GM06990 (cell line): ENCODE data around the gene DTHD1.

ENCODE experiments used
- DNase-seq: peaks from one replicate; pipeline ENCODE4 v3.0.0-alpha.2; 2011; ENCODE audit not compliant: insufficient read length; ENCODE audit errors: extremely low read depth
- H3K27me3 ChIP-seq: replicated peaks from 2 replicates; pipeline ENCODE4 v1.6.0; 2011; ENCODE audit warnings: low read length; ENCODE audit not compliant: control insufficient read depth, insufficient read depth
- H3K36me3 ChIP-seq: 2 replicates; pipeline ENCODE4 v1.5.1; 2011; ENCODE audit warnings: low read length; ENCODE audit not compliant: control insufficient read depth, insufficient read depth
- H3K4me3 ChIP-seq: replicated peaks from 2 replicates; pipeline ENCODE4 v1.5.1; 2011; ENCODE audit warnings: low read depth, mild to moderate bottlenecking, control low read depth, low read length
- CTCF ChIP-seq: IDR thresholded peaks from 2 replicates; pipeline ENCODE4 v1.5.1; 2011; ENCODE audit warnings: low read length, control low read depth, mild to moderate bottlenecking, inconsistent platforms; ENCODE audit not compliant: insufficient read depth, poor library complexity, severe bottlenecking

DTHD1 gene

GRCh38 chr4:36281384-36282106, at the start of gene DTHD1:
DTHD1 (plus strand) TSS chr4:36281616; CDS start chr4:36281759, 143 bp downstream.
- no peaks in the 10 kb centered on the region for H3K36me3 ChIP-seq
- no peak for DNase-seq
- H3K27me3 ChIP-seq: no peaks in the 10 kb centered on the region
- no peak for TF ChIP-seq CTCF
- H3K4me3 ChIP-seq: no peak within 1 kb of the TSS

GRCh38 chr4:36233567-36234266, 47.7 kb upstream of the DTHD1 start:
- DNase-seq: no peak
- TF ChIP-seq CTCF: no peak
- H3K4me3 ChIP-seq: no peak overlapping the region
- H3K36me3 ChIP-seq: no peaks in the 10 kb centered on the region
- H3K27me3 ChIP-seq: no peaks in the 10 kb centered on the region

DNA sequence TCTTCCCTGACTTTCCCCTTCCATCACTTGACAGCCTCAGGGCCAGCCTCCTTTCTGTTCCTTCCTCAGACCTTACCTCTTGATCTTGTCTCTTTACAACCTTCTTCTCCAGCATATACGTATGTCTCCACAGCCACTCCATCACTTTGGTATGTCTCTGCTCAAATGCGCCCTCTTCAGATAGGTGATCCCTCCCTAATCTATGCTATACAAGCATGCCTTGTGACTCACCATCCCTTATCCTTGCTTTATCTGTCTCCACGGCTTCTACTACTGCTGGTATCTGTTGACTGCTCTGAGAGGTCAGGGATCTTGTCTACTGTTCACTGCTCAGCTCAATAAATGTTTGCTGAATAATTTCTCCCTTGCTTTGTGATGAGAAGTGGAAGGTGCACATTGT, 46.1 kb upstream of the DTHD1 start:
- no peak for TF ChIP-seq CTCF
- DNase-seq: no peak
- Histone ChIP-seq H3K36me3 (no peaks in the 10 kb centered on the region), H3K4me3 (no peak overlapping the region), H3K27me3 (no peaks in the 10 kb centered on the region)

DNA sequence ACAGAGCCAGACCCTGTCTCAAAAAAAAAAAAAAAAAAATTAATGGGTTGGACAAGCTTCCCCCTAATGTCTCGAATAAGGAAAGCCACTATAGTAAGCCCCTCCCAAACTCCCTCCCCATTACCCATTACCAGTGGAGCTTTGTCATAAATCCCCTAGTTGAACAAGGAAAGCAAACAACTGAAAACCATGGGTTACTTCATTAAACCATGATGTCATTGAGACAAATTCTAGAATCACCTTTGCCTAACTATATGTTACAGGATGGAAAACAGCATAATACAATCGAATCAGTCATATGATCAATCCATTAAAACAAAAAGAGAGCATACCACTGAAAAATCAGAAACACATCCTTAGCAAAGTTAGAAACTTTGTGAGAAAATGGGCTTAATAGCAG, 45.3 kb upstream of the DTHD1 start:
- no peak for TF ChIP-seq CTCF

DNA sequence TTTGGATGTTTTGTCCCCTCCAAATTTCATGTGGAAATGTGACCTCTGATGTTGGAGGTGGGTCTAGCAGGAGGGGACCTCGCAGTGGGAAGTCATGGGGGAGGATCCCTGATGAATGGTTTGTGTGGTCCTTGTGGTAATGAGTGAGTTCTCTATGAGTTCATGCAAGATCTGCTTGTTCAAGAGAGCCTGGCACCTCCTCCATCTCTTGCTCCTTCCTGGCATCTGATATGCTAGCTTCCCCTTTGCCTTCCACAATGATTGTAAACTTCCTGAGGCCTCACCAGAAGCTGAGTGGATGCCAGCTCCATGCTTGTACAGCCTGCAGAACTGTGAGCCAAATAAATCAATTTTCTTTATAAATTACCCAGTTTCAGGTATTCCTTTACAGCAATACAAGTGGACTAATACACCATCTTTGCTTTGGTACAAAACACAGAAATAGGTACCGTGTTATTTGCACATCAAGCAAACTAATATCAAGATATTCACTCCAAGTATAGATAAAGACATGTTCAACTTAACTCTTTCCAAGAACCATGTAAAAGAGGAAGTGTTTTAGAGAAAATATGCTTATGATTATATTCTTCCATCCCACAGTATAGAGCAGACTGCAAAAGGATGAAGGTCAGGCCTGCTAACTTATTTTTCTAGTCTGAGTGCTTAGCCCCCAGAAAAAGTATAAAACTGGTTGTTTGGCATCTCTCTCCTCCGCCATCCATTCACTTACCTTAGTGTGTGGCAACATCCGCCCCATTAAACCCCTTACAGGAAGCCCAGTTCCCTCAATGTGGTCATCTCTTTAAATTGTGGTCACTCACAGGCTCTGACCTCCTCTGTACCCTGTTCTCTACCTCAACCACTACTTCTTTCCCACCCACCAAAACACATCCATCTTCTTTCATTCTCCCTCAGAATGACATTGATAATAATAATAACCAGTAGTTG, 43.8 kb upstream of the DTHD1 start:
- H3K36me3 ChIP-seq: no peaks in the 10 kb centered on the region
- no peak for TF ChIP-seq CTCF
- no peak for DNase-seq
- no peak overlapping the region for H3K4me3 ChIP-seq
- H3K27me3 ChIP-seq: no peaks in the 10 kb centered on the region

More for the DNA sequence above, 45.3 kb upstream of the DTHD1 start:
- Histone ChIP-seq H3K36me3 (no peaks in the 10 kb centered on the region), H3K27me3 (no peaks in the 10 kb centered on the region), H3K4me3 (no peak overlapping the region)
- no peak for DNase-seq
